Stomach smooth muscle (tissue), 2 donors: ENCODE measurements around the gene EFCAB6.

Source experiments
- H3K27ac ChIP-seq: one replicate; pipeline ENCODE4 v1.7.0; 2013; ENCODE audit warnings: mild to moderate bottlenecking, low read length, inconsistent platforms
- H3K27me3 ChIP-seq, 2 donors: one replicate each; pipeline ENCODE4 v1.7.0; 2013; ENCODE audit warnings: low read length in 2 of 2; ENCODE audit not compliant: insufficient read depth in 2 of 2, control insufficient read depth in 1 of 2
- H3K36me3 ChIP-seq, 2 donors: one replicate each; pipeline ENCODE4 v1.7.0; 2013; ENCODE audit warnings: low read length in 2 of 2; ENCODE audit not compliant: control insufficient read depth in 2 of 2, insufficient read depth in 2 of 2
- H3K4me1 ChIP-seq: one replicate; pipeline ENCODE4 v1.7.0; 2013; ENCODE audit warnings: low read length; ENCODE audit not compliant: control insufficient read depth, insufficient read depth
- H3K4me3 ChIP-seq, 2 donors: one replicate each; pipeline ENCODE4 v1.7.0; 2013; ENCODE audit warnings: low read length in 2 of 2
- H3K9ac ChIP-seq, 2 donors: one replicate each; pipeline ENCODE4 v1.7.0; 2013; ENCODE audit warnings: low read length in 2 of 2, mild to moderate bottlenecking in 1 of 2
- H3K9me3 ChIP-seq, 2 donors: one replicate each; pipeline ENCODE4 v1.7.0; 2013; ENCODE audit warnings: low read length in 2 of 2; ENCODE audit not compliant: control insufficient read depth in 2 of 2
- donor health status: healthy.
- donor health status: Pancreatic carcinoma.

EFCAB6 gene

GRCh38 chr22:43504068-43504467 lies 308.0 kb downstream of the EFCAB6 start:
- H3K9me3 ChIP-seq = peaks cover 0 to 9% of the 10 kb centered on the region in 2 donors
- H3K27me3 ChIP-seq = peaks cover 0 to 2% of the 10 kb centered on the region in 2 donors
- no peaks in the 10 kb centered on the region for H3K36me3 ChIP-seq
- H3K4me1 ChIP-seq = no peaks in the 10 kb centered on the region
- H3K4me3 ChIP-seq = no peak overlapping the region
- no peak overlapping the region for H3K9ac ChIP-seq
- H3K27ac ChIP-seq = no peak overlapping the region

GRCh38 chr22:43502306-43502874 lies 309.7 kb downstream of the EFCAB6 start:
- Histone ChIP-seq H3K9me3 (peaks cover 0 to 9% of the 10 kb centered on the region in 2 donors), H3K36me3 (no peaks in the 10 kb centered on the region), H3K4me3 (no peak overlapping the region), H3K27ac (no peak overlapping the region), H3K4me1 (no peaks in the 10 kb centered on the region), H3K9ac (no peak overlapping the region), H3K27me3 (peaks cover 0 to 2% of the 10 kb centered on the region in 2 donors)

- peaks cover 0 to 2% of the 10 kb centered on the region in 2 donors for H3K27me3 ChIP-seq
- no peak overlapping the region for H3K9ac ChIP-seq
- H3K4me1 ChIP-seq = no peaks in the 10 kb centered on the region
- H3K9me3 ChIP-seq = peaks cover 0 to 9% of the 10 kb centered on the region in 2 donors
- no peak overlapping the region for H3K27ac ChIP-seq
- H3K4me3 ChIP-seq = no peak overlapping the region
- no peaks in the 10 kb centered on the region for H3K36me3 ChIP-seq
Observed at GRCh38 chr22:43501878-43502277, 310.2 kb downstream of the EFCAB6 start.

- no peaks in the 10 kb centered on the region for H3K36me3 ChIP-seq
- H3K4me3 ChIP-seq = no peak overlapping the region
- H3K27ac ChIP-seq = no peak overlapping the region
- no peaks in the 10 kb centered on the region for H3K4me1 ChIP-seq
- H3K9me3 ChIP-seq = peaks cover 0 to 9% of the 10 kb centered on the region in 2 donors
- peaks cover 0 to 2% of the 10 kb centered on the region in 2 donors for H3K27me3 ChIP-seq
- H3K9ac ChIP-seq = no peak overlapping the region
Observed at GRCh38 chr22:43500792-43501785, 311.0 kb downstream of the EFCAB6 start.

- H3K36me3 ChIP-seq = no peaks in the 10 kb centered on the region
Observed at GRCh38 chr22:43498856-43499253, 313.2 kb downstream of the EFCAB6 start.

GRCh38 chr22:43497956-43498855 lies 313.9 kb downstream of the EFCAB6 start:
- Histone ChIP-seq H3K27ac (no peak overlapping the region), H3K4me1 (no peaks in the 10 kb centered on the region), H3K27me3 (peaks cover 0 to 2% of the 10 kb centered on the region in 2 donors), H3K4me3 (no peak overlapping the region), H3K36me3 (no peaks in the 10 kb centered on the region), H3K9ac (no peak overlapping the region), H3K9me3 (no peaks in the 10 kb centered on the region)

More at GRCh38 chr22:43498856-43499253, 313.2 kb downstream of the EFCAB6 start:
- H3K4me3 ChIP-seq = no peak overlapping the region
- H3K9ac ChIP-seq = no peak overlapping the region
- H3K27me3 ChIP-seq = peaks cover 0 to 2% of the 10 kb centered on the region in 2 donors
- no peak overlapping the region for H3K27ac ChIP-seq
- H3K9me3 ChIP-seq = no peaks in the 10 kb centered on the region
- H3K4me1 ChIP-seq = no peaks in the 10 kb centered on the region

- no peaks in the 10 kb centered on the region for H3K9me3 ChIP-seq
- no peak overlapping the region for H3K9ac ChIP-seq
- no peak overlapping the region for H3K4me3 ChIP-seq
- no peak overlapping the region for H3K27ac ChIP-seq
- no peaks in the 10 kb centered on the region for H3K4me1 ChIP-seq
- H3K36me3 ChIP-seq = no peaks in the 10 kb centered on the region
- H3K27me3 ChIP-seq = peaks cover 3 to 4% of the 10 kb centered on the region in 2 donors
Observed at GRCh38 chr22:43493297-43493696, 318.8 kb downstream of the EFCAB6 start.

GRCh38 chr22:43491737-43492136 lies 320.4 kb downstream of the EFCAB6 start:
- Histone ChIP-seq H3K4me3 (no peak overlapping the region), H3K9me3 (no peaks in the 10 kb centered on the region), H3K36me3 (no peaks in the 10 kb centered on the region), H3K27me3 (peaks cover 3 to 9% of the 10 kb centered on the region in 2 donors), H3K4me1 (no peaks in the 10 kb centered on the region), H3K27ac (no peak overlapping the region), H3K9ac (no peak overlapping the region)

GRCh38 chr22:43491177-43491576 lies 320.9 kb downstream of the EFCAB6 start:
- H3K9me3 ChIP-seq = no peaks in the 10 kb centered on the region
- H3K9ac ChIP-seq = no peak overlapping the region
- H3K27ac ChIP-seq = no peak overlapping the region
- peaks cover 3 to 11% of the 10 kb centered on the region in 2 donors for H3K27me3 ChIP-seq
- H3K4me3 ChIP-seq = no peak overlapping the region
- no peaks in the 10 kb centered on the region for H3K4me1 ChIP-seq
- H3K36me3 ChIP-seq = no peaks in the 10 kb centered on the region

GRCh38 chr22:43490311-43490710 lies 321.8 kb downstream of the EFCAB6 start:
- Histone ChIP-seq H3K4me3 (no peak overlapping the region), H3K4me1 (no peaks in the 10 kb centered on the region), H3K9me3 (no peaks in the 10 kb centered on the region), H3K27me3 (peaks cover 6 to 13% of the 10 kb centered on the region in 2 donors), H3K9ac (no peak overlapping the region), H3K27ac (no peak overlapping the region), H3K36me3 (no peaks in the 10 kb centered on the region)
